AG09309 (cell line): ENCODE results near the gene NDE1.

Source experiments
- DNase-seq: peaks from one replicate; pipeline ENCODE4 v3.0.0-alpha.2; 2010; ENCODE audit warnings: low read depth
- H3K4me3 ChIP-seq: 2 replicates; pipeline ENCODE4 v1.5.1; 2011; ENCODE audit warnings: mild to moderate bottlenecking, low read depth, low read length, moderate library complexity; ENCODE audit not compliant: control insufficient read depth
- CTCF ChIP-seq: IDR thresholded peaks from 2 replicates; pipeline ENCODE4 v1.5.1; 2011; ENCODE audit warnings: mild to moderate bottlenecking, low read depth, low read length, inconsistent platforms; ENCODE audit not compliant: insufficient read depth, control insufficient read depth; ENCODE audit errors: missing control alignments

NDE1 gene

GRCh38 chr16:15752717-15753488 is 102.9 kb downstream of the NDE1 start:
- DNase-seq, result no peak
- no peak for TF ChIP-seq CTCF
- H3K4me3 ChIP-seq, result no peak overlapping the region

- DNase-seq, result no peak
- no peak for TF ChIP-seq CTCF
- no peak overlapping the region for H3K4me3 ChIP-seq
Measured at GRCh38 chr16:15754821-15755534, 104.9 kb downstream of the NDE1 start.

- H3K4me3 ChIP-seq, result no peak overlapping the region
- no peak for TF ChIP-seq CTCF
Measured at GRCh38 chr16:15757077-15757386, 107.0 kb downstream of the NDE1 start.

GRCh38 chr16:15757630-15758251 is 107.7 kb downstream of the NDE1 start:
- DNase-seq, result no peak
- no peak for TF ChIP-seq CTCF
- no peak overlapping the region for H3K4me3 ChIP-seq

More at GRCh38 chr16:15757077-15757386, 107.0 kb downstream of the NDE1 start:
- DNase-seq, result no peak

GRCh38 chr16:15759070-15759469 is 109.0 kb downstream of the NDE1 start:
- H3K4me3 ChIP-seq, result no peak overlapping the region
- no peak for TF ChIP-seq CTCF
- DNase-seq, result no peak

- H3K4me3 ChIP-seq, result no peak overlapping the region
- no peak for DNase-seq
- no peak for TF ChIP-seq CTCF
Measured at GRCh38 chr16:15760129-15760528, 110.1 kb downstream of the NDE1 start.
